NCI-H510A treated with DMSO at 0.1 percent for 48 hours (cell line): ENCODE measurements around the gene KCTD21.

ENCODE experiments used
- DNase-seq: peaks from one replicate; lab custom pipeline; 2025; lab: John Stamatoyannopoulos, UW

KCTD21 gene

GRCh38 chr11:78218707-78219492 is 30.5 kb upstream of the KCTD21 start:
- no peak for DNase-seq

GRCh38 chr11:78217650-78218541 is 29.5 kb upstream of the KCTD21 start:
- DNase-seq = no peak

- DNase-seq = no peak
Measured at GRCh38 chr11:78216571-78217287, 28.3 kb upstream of the KCTD21 start.

- no peak for DNase-seq
Measured at GRCh38 chr11:78216021-78216420, 27.6 kb upstream of the KCTD21 start.

GRCh38 chr11:78214331-78215194 is 26.1 kb upstream of the KCTD21 start:
- DNase-seq = no peak

- DNase-seq = no peak
Measured at GRCh38 chr11:78213526-78214330, 25.3 kb upstream of the KCTD21 start.

- DNase-seq = no peak
Measured at GRCh38 chr11:78212586-78213371, 24.4 kb upstream of the KCTD21 start.

- no peak for DNase-seq
Measured at GRCh38 chr11:78211565-78211964, 23.1 kb upstream of the KCTD21 start.

- no peak for DNase-seq
Measured at GRCh38 chr11:78210000-78210608, 21.7 kb upstream of the KCTD21 start.

GRCh38 chr11:78209478-78209877 is 21.1 kb upstream of the KCTD21 start:
- no peak for DNase-seq

- DNase-seq = no peak
Measured at GRCh38 chr11:78208257-78209165, 20.1 kb upstream of the KCTD21 start.

- no peak for DNase-seq
Measured at GRCh38 chr11:78207532-78208256, 19.3 kb upstream of the KCTD21 start.

- no peak for DNase-seq
Measured at GRCh38 chr11:78205691-78206090, 17.3 kb upstream of the KCTD21 start.

- DNase-seq = no peak
Measured at GRCh38 chr11:78205256-78205655, 16.8 kb upstream of the KCTD21 start.

GRCh38 chr11:78203184-78203583 is 14.8 kb upstream of the KCTD21 start:
- DNase-seq = no peak

- DNase-seq = no peak
Measured at GRCh38 chr11:78202733-78203167, 14.3 kb upstream of the KCTD21 start.

GRCh38 chr11:78201096-78201818 is 12.8 kb upstream of the KCTD21 start:
- no peak for DNase-seq
